Measurements from ENCODE around the gene SLC5A6.

DNA sequence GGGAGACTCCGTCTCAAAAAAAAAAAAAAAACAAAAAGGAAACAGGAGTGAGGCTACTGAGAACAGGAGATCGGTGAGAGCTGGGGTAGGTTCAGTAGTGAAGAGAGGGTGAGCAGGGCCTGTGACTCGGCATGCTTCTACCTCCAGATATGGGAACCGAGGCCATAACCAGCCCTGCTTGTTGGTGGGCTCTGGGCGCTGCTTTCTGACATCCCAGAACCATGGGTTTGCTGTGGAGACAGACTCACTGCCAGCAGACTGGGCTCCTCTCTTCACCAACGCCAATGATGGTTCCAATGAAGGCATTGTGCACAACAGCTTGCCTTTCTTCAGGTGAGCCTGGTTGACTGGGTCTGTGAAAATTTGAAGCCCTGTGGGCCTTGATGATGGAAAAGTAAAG, 11.3 kb upstream of the SLC5A6 start:
- TF ChIP-seq POLR2AphosphoS5 (IDR thresholded peaks at IDR 0.05; ENCODE audit: low read depth, low read length) (no peak), TAF1 (IDR thresholded peaks at IDR 0.05; ENCODE audit: low read depth, low read length) (no peak)
